Activated naive CD8-positive, alpha-beta T cell treated with anti-CD3 and anti-CD28 coated beads, Interleukin-2, amount 10 ng/mL, durations not matched to agents 7 days and 5 days (primary cell): ENCODE data around the gene CTNNAL1. TPM values are rescaled to one million over a fixed set of nuclear protein-coding genes. Genes with fewer than 3 reads are reported as not detected.
"Not testable (repeated sequence)": the region's sequence is repeated elsewhere in the genome, so short reads cannot be mapped to it uniquely, and the experiment has no call there.

Experiments
- ATAC-seq: fragments of 150-1000 bp; cut with Tn5 transposase; one replicate; pipeline ENCODE4 v1.10.0; 2021; ENCODE audit warnings: low read depth, moderate library complexity
- POLR2A ChIA-PET: fragments of 350-600 bp; sonication (Branson Sonifier 250); formaldehyde crosslinking; loops from one replicate; lab custom pipeline; 2021; ENCODE audit warnings: antibody characterized with exemption; lab: Charles Lee
- DNase-seq: peaks from one replicate; pipeline ENCODE4 v3.0.0; 2021
- H3K27ac Mint-ChIP-seq: one replicate; pipeline ENCODE4 v1.8.0; 2022; ENCODE audit warnings: mild to moderate bottlenecking, mixed read lengths
- H3K27me3 Mint-ChIP-seq: one replicate; pipeline ENCODE4 v1.8.0; 2022; ENCODE audit warnings: mild to moderate bottlenecking, moderate library complexity, mixed read lengths
- H3K36me3 Mint-ChIP-seq: one replicate; pipeline ENCODE4 v1.8.0; 2021; ENCODE audit warnings: mild to moderate bottlenecking, mixed read lengths
- H3K4me1 Mint-ChIP-seq: one replicate; pipeline ENCODE4 v1.8.0; 2021; ENCODE audit warnings: mixed read lengths
- H3K4me3 Mint-ChIP-seq: one replicate; pipeline ENCODE4 v1.8.0; 2022; ENCODE audit warnings: mild to moderate bottlenecking, moderate library complexity, mixed read lengths
- H3K9me3 Mint-ChIP-seq: one replicate; pipeline ENCODE4 v1.8.0; 2021; ENCODE audit warnings: mixed read lengths
- total RNA-seq, 2 experiments: library from RNA; stranded (reverse); gene quantifications; one replicate each; pipeline ENCODE4 v1.2.3, GENCODE V29; 2021

Gene CTNNAL1
- total RNA-seq, 2 experiments from 2014 or later = 14.0 to 15.2 TPM

DNA sequence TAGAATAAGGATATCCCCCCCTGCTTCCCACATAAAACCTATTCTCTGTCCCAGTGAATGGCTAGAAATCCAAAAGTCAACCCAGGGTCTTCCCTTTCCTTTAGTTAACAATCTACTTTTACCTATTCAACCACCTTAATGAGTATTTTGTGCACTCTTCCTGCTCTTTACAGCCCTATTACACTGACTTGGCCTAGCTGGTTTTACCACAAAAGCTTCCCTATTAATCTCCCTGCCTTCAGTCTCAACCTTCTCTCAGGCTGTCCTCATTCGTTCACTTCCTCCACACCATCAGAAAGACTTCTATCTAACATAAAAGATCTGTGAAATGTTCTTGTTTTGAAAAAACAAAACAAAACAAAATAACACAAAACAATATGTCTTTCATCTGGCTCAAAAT is 16.2 kb downstream of the CTNNAL1 start:
- Mint-ChIP-seq H3K27me3 (no peaks in the 10 kb centered on the region), H3K9me3 (no peaks in the 10 kb centered on the region), H3K27ac (no peak overlapping the region), H3K4me1 (peaks cover 19% of the 10 kb centered on the region), H3K4me3 (no peak overlapping the region), H3K36me3 (peaks cover 14% of the 10 kb centered on the region)
- POLR2A ChIA-PET = interaction anchor here (0.7 kb wide), 1 partner anchor 121 kb away, joined by 3 read pairs; no protein-coding TSS in a partner anchor
- DNase-seq = no peak
- ATAC-seq = no peak

DNA sequence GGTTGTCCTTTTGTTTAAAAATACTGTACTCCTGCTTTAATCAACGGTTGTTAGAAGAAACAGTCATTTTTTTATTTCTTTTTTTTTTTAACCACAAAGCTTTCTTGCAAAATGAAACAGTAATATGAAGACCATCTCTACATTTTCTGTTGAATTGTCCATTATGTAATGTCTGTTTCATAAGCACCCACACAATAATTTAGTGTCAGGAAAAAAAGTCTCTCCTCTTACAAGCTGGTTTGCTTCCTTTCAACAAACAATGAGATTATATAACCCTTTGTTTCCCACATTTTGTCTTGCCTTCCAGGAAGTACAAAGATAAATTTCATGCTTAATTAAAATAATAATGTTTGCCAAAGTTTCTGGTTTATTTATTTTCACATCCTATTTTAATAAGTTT is 16.7 kb downstream of the CTNNAL1 start:
- Mint-ChIP-seq H3K4me3 (no peak overlapping the region), H3K27me3 (no peaks in the 10 kb centered on the region), H3K36me3 (peaks cover 14% of the 10 kb centered on the region), H3K27ac (no peak overlapping the region), H3K9me3 (no peaks in the 10 kb centered on the region), H3K4me1 (peaks cover 19% of the 10 kb centered on the region)
- DNase-seq (no peak), ATAC-seq (no peak)
- POLR2A ChIA-PET = interaction anchor here (0.7 kb wide), 1 partner anchor 122 kb away, joined by 3 read pairs; no protein-coding TSS in a partner anchor

DNA sequence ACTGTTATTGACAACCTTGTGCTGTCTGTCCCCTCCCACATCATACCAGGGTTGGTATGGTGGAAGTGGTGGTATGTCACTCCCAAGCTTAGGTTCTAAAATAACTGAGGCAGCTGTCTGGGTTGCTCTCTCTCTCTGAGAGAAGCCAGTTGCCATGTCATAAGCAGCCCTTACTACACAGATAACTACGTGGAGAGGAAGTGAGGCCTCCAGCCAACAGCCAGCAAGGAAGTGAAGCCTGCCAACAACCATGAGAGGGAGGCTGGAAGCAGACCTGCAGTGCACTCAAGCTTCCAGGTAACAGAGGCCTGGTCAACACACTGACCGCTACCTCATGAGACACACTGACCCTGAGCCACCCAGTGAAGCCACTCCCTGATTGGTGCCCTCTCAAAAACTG is 18.6 kb downstream of the CTNNAL1 start:
- Mint-ChIP-seq H3K9me3 (no peaks in the 10 kb centered on the region), H3K4me3 (no peak overlapping the region), H3K27ac (peak overlapping the region; percentile 63), H3K36me3 (peaks cover 16% of the 10 kb centered on the region), H3K27me3 (no peaks in the 10 kb centered on the region), H3K4me1 (peaks cover 13% of the 10 kb centered on the region)
- DNase-seq = peak; percentile 31
- peak; percentile 79 for ATAC-seq
- POLR2A ChIA-PET = no interaction called here

DNA sequence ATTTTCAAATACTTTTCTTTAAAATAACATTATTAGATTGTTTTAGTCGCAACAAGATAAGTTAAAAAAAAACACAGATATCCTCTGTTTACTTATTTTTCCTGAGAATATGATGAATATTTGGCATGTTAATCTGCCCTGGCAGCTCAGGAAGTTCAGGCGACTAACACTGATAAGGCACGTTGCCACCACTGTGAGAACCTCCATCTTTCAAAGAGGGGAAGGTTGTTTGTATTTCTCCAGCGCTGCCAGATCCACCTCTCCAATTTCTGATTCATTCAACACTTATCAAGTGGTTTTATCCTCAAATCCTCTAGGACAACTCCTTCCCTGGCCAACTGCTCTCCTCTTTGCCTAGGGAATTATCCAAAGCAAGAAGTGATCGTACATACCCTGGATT is 21.8 kb downstream of the CTNNAL1 start:
- Mint-ChIP-seq H3K4me3 (no peak overlapping the region), H3K9me3 (no peaks in the 10 kb centered on the region), H3K4me1 (peaks cover 9% of the 10 kb centered on the region), H3K36me3 (peaks cover 14% of the 10 kb centered on the region), H3K27me3 (no peaks in the 10 kb centered on the region), H3K27ac (no peak overlapping the region)
- ATAC-seq (no peak), DNase-seq (no peak)
- POLR2A ChIA-PET = no interaction called here

DNA sequence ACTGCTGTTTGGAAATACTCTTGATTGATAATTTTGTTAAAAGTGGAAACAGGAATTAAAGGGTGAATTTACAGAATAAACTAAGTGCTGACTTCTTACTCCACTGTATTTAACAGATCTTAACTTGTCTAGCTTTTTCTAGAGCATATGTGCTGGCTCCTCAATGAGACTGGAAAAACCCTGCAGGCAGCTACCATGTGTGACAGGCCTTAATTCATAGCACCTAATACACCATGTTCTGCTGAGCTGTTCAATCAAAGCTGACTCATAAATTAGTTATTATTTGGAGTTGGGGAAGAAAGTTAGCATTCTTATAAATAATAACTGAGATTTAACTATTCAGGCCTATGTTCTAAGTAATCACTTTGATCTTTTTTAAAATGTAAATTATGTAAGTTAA is 29.4 kb downstream of the CTNNAL1 start:
- Mint-ChIP-seq H3K4me1 (no peaks in the 10 kb centered on the region), H3K9me3 (no peaks in the 10 kb centered on the region), H3K36me3 (peaks cover 13% of the 10 kb centered on the region), H3K4me3 (no peak overlapping the region), H3K27me3 (no peaks in the 10 kb centered on the region), H3K27ac (no peak overlapping the region)
- DNase-seq = no peak
- POLR2A ChIA-PET = no interaction called here
- ATAC-seq = no peak

DNA sequence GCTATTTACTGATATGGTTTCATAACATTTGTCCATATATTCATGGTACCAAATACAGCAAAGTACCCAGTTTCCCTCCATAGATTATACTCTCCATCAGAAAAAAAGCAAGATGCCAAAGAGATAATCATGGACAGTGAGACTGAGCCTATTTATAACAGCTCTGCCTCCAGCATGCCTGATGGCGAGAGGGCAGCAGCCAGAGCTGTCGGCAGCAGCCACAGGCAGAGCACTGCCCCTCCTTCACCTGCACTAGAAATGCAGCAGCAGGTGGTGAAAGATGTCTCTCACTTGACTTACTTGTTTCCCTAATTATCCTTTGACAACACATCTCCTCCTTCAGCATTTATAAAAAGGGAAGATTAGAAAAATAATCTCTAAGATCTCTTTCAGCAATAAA is 32.4 kb downstream of the CTNNAL1 start:
- Mint-ChIP-seq H3K27me3 (no peaks in the 10 kb centered on the region), H3K4me3 (no peak overlapping the region), H3K36me3 (peaks cover 9% of the 10 kb centered on the region), H3K27ac (no peak overlapping the region), H3K4me1 (no peaks in the 10 kb centered on the region), H3K9me3 (no peaks in the 10 kb centered on the region)
- no peak for ATAC-seq
- no peak for DNase-seq
- POLR2A ChIA-PET = no interaction called here

DNA sequence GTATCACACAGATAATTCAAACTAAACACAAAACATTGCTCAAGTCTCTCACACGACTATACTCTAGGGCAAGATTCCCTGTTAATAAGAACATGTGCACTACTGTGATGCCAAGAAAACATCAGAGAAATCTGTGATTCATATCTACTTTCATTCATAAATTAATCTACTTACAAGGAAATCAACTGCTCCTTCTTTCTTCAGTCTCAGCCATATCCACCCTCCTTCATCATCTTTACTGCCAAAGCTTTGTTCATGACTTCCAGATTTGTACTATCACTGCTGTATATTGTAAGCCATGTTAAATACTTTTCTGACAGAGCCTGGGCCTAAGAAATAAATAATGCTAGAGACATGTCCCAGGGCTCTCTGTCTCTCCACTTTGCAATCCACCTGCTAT is 35.1 kb downstream of the CTNNAL1 start:
- Mint-ChIP-seq H3K36me3 (peaks cover 9% of the 10 kb centered on the region), H3K27me3 (no peaks in the 10 kb centered on the region), H3K27ac (no peak overlapping the region), H3K4me3 (no peak overlapping the region), H3K4me1 (no peaks in the 10 kb centered on the region), H3K9me3 (no peaks in the 10 kb centered on the region)
- DNase-seq (no peak), ATAC-seq (no peak)
- POLR2A ChIA-PET = no interaction called here

DNA sequence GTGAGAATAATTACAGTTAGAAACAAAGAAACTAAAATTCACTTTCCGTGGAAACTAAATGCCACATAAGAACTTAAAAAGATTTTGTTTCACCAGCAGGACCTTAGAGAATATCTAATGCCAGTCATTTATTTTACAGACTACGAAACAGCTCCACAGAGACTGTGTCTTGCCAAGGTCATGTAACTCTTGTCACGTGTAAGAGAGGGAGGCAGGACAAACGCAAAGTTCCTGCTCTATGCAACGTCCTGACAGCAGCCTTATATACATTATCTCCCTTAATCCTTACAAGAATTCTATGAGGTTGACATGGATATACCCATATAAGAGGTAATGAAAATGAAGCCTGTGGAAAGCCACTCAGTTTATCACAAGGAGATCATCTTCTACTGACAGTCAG is 39.4 kb downstream of the CTNNAL1 start:
- ATAC-seq = no peak
- Mint-ChIP-seq H3K9me3 (peaks cover 6% of the 10 kb centered on the region), H3K4me1 (no peaks in the 10 kb centered on the region), H3K27me3 (no peaks in the 10 kb centered on the region), H3K36me3 (peaks cover 16% of the 10 kb centered on the region), H3K27ac (no peak overlapping the region), H3K4me3 (no peak overlapping the region)
- no peak for DNase-seq
- POLR2A ChIA-PET = no interaction called here

DNA sequence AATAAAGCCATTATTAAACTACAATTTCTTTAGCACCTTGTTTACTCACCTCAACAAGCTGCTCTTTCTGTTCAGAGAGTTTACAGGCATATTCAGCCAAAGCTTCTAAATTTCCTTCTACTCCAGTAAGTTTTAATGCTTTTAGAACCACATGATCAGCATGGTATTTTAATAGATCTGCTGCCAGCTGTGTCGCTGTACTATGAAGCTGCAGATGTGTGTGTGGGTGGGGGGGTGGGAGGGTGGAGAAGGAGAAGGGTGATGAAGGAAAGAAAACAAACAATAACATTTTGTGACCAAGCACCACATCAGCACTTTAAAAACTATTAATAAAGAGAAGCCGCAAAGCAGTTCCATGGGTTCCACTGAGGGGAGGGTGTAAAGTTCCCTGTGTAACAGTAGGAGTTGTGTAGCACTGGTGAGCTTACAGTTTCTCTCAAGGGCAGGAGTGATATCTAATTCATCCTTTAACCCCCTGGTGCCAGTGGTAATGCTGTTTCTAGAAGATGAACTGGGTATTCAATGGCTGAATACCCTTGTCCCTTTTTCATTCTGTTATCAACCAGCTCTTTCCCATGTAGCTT is 40.6 kb downstream of the CTNNAL1 start:
- H3K27me3 Mint-ChIP-seq = no peaks in the 10 kb centered on the region
- ATAC-seq = no peak
- peaks cover 16% of the 10 kb centered on the region for H3K36me3 Mint-ChIP-seq
- H3K4me3 Mint-ChIP-seq = no peak overlapping the region
- H3K27ac Mint-ChIP-seq = no peak overlapping the region
- no peaks in the 10 kb centered on the region for H3K4me1 Mint-ChIP-seq
- POLR2A ChIA-PET = interaction anchor here (1.0 kb wide), 1 partner anchor 9 kb away, joined by 3 read pairs; no protein-coding TSS in a partner anchor
- H3K9me3 Mint-ChIP-seq = peaks cover 6% of the 10 kb centered on the region
- DNase-seq = no peak

DNA sequence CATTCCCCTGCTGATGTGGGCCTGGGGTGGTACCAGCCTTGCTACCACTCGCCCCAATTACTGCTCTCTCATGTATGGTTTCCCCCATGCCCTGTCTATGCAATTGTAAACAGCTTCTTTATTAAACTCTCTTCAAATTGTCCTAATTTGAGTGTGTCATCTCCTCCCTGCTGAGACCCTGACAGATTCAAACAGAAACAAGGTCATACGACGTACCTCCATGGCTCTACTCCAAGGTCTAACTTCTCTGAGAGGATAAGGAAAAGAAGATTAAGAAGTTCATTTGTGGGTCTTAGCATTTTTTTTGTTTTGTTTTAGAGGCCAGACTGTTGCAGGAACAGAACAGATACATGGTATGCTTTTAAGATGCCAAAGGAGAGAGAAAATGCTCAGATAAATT is 41.1 kb downstream of the CTNNAL1 start:
- peaks cover 16% of the 10 kb centered on the region for H3K36me3 Mint-ChIP-seq
- no peaks in the 10 kb centered on the region for H3K4me1 Mint-ChIP-seq
- ATAC-seq = no peak
- DNase-seq = no peak
- no peak overlapping the region for H3K27ac Mint-ChIP-seq
- no peaks in the 10 kb centered on the region for H3K27me3 Mint-ChIP-seq
- POLR2A ChIA-PET = no interaction called here
- peaks cover 6% of the 10 kb centered on the region for H3K9me3 Mint-ChIP-seq
- H3K4me3 Mint-ChIP-seq = no peak overlapping the region

DNA sequence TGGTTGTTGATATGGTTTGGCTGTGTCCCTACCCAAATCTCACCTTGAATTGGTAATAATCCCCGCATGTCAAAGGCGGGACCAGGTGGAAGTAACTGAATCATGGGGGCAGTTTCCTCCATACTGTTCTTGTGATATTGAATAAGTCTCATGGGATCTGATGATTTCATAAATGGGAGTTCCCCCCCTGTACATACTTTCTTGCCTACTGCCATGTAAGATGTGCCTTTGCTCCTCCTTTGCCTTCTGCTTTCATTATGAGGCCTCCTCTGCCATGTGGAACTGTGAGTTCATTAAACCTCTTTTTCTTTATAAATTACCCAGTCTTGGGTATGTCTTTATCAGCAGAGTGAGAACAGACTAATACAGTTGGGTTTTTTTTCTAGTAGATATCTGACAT is 41.9 kb downstream of the CTNNAL1 start:
- POLR2A ChIA-PET, H3K9me3 Mint-ChIP-seq: not testable (repeated sequence)

DNA sequence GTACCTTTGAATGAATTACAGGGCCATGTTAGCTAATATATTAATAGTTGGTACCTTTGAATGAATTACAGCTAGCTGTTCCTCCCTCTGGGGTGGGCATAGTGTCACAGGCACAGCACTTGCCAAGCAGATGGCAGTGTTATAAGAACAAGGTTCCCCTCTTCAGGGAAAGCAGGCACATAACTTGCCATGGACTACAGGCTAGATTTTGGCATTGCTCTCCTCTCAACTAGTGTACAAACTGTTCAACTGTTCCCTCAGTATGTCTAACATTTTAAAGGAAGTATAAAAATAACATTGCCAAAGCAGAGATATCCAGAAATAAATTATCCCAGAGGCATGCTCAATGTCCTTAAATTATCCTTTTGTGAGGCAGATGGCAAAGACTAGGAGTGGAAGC is 45.4 kb downstream of the CTNNAL1 start:
- H3K9me3 Mint-ChIP-seq = peaks cover 6% of the 10 kb centered on the region
- ATAC-seq = no peak
- H3K27me3 Mint-ChIP-seq = no peaks in the 10 kb centered on the region
- DNase-seq = no peak
- POLR2A ChIA-PET = no interaction called here
- no peak overlapping the region for H3K27ac Mint-ChIP-seq
- peaks cover 14% of the 10 kb centered on the region for H3K36me3 Mint-ChIP-seq
- H3K4me3 Mint-ChIP-seq = no peak overlapping the region
- H3K4me1 Mint-ChIP-seq = no peaks in the 10 kb centered on the region

More for the DNA sequence above, 41.9 kb downstream of the CTNNAL1 start:
- ATAC-seq, H3K4me3 Mint-ChIP-seq, DNase-seq, H3K27ac Mint-ChIP-seq, H3K4me1 Mint-ChIP-seq, H3K27me3 Mint-ChIP-seq: not testable (repeated sequence)
- peaks cover 14% of the 10 kb centered on the region for H3K36me3 Mint-ChIP-seq

DNA sequence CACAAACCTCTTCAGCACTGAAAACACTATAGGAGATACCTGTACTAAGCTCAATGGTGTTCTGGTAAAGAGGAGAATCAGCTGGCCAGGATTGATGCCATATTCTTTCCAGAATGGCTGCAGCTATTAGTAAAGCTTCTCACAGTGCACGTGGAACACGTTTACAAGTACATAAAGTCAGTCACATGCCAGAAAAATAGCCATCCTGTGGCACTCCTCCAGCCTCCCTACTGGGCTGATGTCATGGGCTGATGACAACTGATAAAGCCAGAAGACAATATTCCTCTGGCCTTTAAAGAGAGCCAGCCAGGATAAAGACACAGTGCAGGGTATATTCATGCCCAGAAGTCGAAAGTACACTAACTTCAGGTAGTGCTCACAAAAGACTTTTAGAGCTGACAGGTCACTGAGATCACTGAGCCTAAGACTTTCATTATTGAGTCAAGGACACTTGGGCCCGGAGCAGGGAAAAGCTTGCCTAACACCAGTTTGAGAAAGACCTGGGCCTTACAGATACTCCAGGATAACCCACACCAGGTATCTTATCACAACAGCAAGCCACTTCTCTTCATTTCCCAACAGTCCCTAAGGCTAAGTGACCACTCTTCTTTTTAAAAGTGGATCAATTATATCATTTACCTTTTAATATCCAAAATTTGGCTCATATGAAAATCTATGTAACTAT is 49.7 kb downstream of the CTNNAL1 start:
- H3K4me1 Mint-ChIP-seq = no peaks in the 10 kb centered on the region
- ATAC-seq = no peak
- POLR2A ChIA-PET = interaction anchor here (0.9 kb wide), 1 partner anchor 9 kb away, joined by 3 read pairs; no protein-coding TSS in a partner anchor
- no peaks in the 10 kb centered on the region for H3K27me3 Mint-ChIP-seq
- peaks cover 2% of the 10 kb centered on the region for H3K36me3 Mint-ChIP-seq
- no peak overlapping the region for H3K4me3 Mint-ChIP-seq
- H3K9me3 Mint-ChIP-seq = no peaks in the 10 kb centered on the region
- no peak for DNase-seq
- H3K27ac Mint-ChIP-seq = no peak overlapping the region

DNA sequence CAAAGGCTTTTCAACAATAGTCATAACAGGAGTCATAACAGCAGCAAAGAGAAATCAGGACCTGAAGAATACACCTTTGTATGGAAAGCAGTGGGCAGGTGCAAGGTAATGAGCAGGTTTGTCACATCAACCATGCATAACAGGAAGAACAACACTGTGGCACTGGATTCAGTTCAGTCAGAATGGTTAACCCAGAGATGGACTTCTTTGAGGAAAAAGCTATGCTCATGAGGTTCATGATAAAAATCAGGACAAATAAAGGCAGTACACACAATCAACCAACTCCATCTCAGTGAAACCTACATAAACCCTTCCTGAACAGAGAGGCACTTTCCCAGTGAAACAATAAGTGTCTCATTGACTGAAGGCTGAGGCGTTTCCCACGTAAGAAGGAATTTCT is 52.1 kb downstream of the CTNNAL1 start:
- Mint-ChIP-seq H3K4me1 (peaks cover 1% of the 10 kb centered on the region), H3K36me3 (peaks cover 2% of the 10 kb centered on the region), H3K4me3 (no peak overlapping the region), H3K9me3 (no peaks in the 10 kb centered on the region), H3K27me3 (no peaks in the 10 kb centered on the region), H3K27ac (no peak overlapping the region)
- POLR2A ChIA-PET = no interaction called here
- ATAC-seq (no peak), DNase-seq (no peak)
